Measurements from ENCODE around the gene SPTLC2.

The SPTLC2 gene

DNA sequence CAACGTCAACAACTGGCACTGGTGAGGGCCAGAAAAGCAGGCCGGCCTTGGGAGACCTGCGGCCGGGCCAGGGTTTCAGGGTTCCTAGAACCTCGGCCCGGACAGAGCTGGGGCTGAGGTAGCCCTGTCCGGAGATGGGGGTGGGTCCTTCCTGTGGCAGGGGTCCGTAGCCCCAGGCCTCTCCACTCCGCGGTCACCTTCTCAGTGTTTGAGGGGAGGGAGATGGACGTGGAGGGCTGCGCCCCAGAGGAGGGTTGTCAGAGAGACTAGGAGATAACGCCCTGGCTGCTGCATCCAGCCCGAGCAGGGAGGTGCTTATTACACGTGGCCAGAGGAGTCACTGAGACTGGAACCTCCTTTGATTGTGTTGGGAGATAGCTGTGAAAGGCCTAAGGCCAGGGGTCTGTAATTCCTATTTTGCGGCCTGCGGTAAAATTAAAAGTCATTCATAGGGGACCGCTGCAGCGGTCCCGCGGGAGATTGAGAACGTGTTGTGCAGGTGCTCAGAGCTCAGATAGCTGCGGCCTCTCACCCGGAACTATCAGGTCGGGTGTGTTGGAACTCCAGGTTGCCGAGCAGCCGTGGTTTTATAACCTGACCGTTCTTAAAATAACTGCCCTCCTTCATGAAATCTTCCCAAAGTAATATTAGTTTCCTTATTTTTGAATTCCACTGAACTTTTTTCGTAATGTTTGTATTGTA lies 158.0 kb downstream of the SPTLC2 start:
- peak; percentile 59 to 63 for DNase-seq

DNA sequence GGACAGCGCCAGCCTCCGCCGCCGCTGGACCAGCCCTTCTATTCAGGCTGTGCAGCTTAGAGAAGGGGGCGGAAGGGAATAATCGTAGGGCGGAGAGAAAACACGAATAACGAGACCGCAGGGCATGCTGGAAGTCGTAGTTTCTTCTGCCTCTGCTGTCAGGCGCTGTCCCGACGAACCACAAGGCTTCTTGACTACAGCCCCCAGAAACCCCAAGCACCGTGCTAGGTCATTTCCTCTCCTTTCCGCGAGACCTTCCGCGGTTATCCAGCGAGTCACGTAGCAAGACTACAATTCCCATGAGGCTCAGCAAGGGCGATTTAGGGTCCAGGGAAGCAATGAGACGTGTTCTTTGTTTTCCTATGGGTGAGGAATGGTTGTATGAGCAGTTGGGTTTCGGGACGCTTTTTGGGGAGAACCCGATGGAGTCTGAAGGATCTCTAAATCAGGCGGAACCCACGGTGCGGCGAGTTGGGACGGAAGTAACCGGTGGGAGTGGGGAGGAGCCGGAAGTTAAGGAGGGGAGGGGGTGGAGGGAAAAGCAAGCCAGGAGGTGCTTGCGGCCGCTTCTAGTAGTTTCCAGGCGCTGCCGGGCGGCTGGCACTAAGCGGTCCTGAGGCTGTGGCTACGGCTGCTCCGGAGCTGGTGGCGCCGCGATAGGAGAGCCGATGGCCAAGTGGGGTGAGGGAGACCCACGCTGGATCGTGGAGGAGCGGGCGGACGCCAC lies 158.8 kb downstream of the SPTLC2 start, which contains the start of the genes AHSA1 and VIPAS39:
Gene AHSA1, plus strand, starts transcription at position 572 of the 727 bp plus-strand sequence. Its CDS starts 97 bp downstream, at position 669.
Gene VIPAS39, minus strand, starts transcription at position 80 of the 727 bp plus-strand sequence. CDS start 3,499 bp downstream, outside the sequence.
- DNase-seq = peak; percentile 93 to 94

DNA sequence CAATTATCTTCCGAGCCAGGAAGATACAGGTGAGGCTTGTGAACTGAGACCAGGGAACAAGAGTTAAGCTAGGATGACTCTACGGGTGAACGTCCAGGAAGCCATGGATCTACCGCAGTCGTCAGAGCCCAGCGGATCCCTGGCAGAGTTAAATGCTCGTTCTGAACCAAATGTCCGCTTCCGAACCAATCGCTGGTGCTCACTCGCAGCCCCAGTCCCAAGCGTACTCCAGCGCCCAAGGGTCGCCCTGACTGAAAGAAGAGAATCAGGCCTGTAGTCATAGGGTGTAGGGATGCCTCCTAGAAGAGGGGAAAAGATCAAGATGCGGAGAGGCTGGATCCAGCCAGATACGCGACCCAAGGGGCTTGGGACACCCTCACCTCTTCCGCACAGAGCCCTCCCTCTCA lies 159.3 kb downstream of the SPTLC2 start:
- DNase-seq = no peak

All from activated T-cell treated with anti-CD3 and anti-CD28 coated beads, Interleukin-2, amount 50 U/mL, for 48 hours (primary cell).